Stromal cell of bone marrow (primary cell): ENCODE results near the gene TNN.
"Not testable (repeated sequence)": the region's sequence is repeated elsewhere in the genome, so short reads cannot be mapped to it uniquely, and the experiment has no call there.

Experiments
- DNase-seq: peaks from one replicate; pipeline ENCODE4 v3.0.0-alpha.2; 2012; ENCODE audit warnings: low read depth

TNN gene

DNA sequence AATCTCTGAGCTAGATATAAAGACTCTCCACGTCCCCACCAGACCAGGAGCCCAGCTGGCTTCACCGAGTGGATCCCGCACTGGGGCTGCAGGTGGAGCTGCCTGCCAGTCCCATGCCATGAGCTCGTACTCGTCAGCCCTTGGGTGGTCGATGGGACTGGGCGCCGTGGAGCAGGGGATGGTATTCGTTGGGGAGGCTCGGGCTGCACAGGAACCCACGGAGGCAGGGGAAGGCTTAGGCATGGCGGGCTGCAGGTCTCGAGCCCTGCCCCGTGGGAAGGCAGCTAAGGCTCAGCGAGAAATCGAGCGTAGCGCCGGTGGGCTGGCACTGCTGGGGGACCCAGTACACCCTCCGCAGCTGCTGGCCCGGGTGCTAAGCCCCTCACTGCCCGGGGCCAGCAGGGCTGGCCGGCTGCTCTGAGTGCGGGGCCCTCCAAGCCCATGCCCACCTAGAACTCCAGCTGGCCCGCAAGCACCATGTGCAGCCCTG, 40.7 kb downstream of the TNN start:
- DNase-seq, result not testable (repeated sequence)

DNA sequence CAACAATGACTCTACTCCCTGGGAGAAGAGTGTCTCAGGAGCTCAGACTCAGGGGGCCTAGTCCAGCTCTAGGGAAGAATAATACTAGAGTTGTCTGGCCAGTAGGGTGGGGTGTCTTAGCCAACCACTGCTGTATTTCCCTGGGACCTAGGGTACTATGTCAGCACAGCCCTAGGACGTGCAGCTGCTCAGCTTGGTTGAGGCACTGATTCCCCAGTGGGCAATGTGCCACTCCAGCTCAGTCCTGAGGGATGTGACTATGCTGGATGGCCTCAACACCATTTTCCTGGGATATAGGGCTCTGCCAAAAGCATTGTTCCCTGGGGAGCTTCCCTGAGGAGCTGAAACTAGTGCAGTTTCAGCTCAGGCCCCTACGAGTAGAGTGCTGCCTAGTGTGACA, 47.4 kb downstream of the TNN start:
- DNase-seq, result no peak

DNA sequence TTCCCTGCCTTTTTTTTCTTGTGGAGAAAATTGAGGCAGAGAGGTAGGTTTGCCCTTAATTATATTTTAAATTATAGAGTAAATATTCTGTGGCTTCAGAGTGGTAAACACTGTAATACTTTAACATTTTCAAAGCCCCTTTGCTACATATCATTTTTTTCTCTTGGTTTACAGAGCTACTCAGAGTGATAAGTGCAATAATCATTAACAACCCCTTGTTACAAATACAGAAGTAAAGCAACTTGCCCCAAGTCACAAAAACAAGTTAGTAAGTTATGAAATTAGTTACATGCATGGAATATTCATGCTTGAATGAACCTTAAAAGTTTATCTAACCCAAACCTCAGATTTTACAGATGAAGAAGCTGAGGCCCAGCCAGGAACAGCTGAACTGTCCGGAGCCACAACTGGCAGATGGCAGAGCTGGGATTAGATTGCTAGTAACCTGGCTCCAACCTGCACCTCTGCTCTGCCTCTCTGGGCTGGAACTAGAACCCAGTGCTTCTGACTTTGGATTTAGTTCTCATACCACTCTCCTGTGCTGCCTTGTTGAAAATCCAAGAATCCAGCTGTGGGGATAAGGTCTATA, 48.7 kb downstream of the TNN start:
- DNase-seq, result no peak

DNA sequence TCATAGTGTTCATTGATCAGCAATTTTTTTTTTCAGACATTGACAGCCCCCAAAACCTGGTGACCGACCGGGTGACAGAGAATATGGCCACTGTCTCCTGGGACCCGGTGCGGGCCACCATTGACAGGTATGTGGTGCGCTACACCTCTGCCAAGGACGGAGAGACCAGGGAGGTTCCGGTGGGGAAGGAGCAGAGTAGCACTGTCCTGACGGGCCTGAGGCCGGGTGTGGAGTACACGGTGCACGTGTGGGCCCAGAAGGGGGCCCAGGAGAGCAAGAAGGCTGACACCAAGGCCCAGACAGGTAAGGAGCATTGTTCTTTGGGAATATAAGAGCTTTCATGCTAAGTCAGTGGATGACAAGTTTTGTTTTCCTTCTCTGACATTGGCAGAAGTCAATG, 49.3 kb downstream of the TNN start:
- no peak for DNase-seq

DNA sequence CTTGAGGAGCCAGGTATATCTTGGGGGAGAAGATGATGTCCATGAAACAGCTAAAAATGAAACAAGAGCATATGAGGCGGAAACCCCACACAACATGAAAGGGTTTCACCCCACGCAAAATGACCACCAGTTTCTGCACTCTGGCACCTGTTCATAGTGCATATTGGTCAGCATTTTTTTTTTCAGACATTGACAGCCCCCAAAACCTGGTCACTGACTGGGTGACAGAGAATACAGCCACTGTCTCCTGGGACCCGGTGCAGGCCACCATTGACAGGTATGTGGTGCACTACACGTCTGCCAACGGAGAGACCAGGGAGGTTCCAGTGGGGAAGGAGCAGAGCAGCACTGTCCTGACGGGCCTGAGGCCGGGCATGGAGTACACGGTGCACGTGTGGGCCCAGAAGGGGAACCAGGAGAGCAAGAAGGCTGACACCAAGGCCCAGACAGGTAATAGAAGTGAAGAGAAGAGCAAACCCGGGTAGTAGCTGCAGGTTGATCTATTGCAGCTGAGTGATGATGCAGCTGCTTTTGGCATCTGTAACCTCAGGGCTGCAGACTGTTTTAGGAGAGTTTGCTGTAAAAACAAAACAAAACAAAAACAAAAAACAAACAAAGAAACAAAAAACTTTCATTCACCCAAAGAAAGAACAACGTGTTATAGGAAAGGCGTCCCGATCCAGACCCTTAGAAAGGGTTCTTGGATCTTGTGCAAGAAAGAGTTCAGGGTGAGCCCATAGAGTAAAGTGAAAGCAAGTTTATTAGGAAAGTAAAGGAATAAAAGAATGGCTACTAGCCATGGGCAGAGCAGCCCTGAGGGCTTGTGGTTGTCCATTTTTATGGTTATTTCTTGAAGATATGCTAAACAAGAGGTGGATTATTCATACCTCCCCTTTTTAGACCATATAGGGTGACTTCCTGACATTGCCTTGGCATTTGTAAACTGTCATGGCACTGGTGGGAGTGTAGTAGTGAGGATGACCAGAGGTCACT, 51.0 kb downstream of the TNN start:
- DNase-seq, result no peak

DNA sequence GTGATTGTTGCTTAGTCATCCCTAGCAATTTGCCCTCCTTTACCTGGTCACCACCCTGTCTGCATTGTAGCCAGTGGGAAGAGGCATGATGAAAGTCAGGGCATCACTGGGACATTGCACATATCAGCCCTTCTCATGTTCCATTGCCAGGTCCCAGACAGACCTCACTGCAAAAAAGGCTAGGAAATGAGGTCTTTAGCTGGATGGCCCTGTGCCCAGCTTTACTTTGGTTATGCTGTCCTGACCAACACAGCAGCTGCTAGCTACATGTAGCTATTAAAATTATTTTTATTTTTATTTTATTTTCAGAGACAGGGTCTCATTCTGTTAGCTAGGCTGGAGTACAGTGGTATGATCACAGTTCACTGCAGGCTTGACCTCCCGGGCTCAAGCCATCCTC, 52.9 kb downstream of the TNN start:
- no peak for DNase-seq

DNA sequence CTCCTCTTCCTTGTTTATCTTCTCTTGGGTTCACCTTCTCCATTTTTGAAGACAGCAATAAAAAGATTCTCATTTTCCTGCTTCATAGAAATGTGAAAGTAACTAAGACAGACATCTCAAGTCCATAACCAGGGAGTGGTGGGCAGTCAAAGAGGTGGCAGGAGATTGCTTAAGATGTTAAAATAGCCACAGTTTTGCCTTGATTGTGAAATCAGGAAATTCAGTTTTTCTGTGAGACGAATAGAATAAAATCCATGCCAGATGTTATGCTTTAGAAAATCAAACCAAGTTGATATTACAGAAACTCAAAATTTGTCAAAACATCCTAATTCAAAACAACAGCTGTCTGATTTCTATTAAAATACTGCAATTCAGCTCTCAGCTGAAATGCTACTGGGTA, 57.2 kb downstream of the TNN start:
- DNase-seq, result no peak

DNA sequence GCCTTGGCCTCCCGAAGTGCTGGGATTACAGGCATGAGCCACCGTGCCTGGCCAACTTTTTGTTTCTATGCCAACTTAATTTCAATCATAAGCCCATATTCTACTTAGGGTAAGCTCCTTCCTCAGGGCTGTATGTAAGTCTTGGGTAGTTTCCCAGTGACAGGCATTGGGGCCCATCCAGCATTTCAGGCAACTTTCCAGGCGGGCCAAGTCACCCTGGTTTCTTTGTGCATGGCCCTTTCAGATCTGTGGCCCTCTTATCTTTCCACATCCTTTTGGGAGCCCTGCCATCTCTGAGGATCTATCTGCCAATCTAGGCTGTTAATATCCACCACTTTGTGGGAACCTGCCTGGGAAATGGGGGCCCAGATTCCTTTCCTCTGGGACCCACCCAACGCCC, 58.7 kb downstream of the TNN start:
- DNase-seq, result no peak

DNA sequence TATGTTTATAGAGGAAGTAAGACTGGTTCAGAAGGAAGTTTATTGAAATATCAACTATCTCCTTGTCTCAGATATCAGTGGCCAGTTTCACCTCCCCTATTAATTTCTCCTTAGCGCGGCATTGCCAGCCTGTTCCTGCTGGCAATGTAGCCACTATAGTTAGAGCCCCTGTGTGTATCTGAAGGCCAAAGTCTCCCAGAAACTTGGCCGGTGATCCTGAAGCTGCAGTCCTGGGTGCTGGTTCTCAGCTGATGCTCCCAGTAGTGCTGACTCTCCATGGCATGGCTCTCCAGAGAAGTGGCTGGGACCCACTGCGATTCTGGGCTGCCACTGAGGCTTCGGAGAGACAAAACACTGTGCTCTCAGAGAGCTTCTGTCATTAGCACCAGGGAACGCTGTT, 59.9 kb downstream of the TNN start:
- DNase-seq, result no peak

DNA sequence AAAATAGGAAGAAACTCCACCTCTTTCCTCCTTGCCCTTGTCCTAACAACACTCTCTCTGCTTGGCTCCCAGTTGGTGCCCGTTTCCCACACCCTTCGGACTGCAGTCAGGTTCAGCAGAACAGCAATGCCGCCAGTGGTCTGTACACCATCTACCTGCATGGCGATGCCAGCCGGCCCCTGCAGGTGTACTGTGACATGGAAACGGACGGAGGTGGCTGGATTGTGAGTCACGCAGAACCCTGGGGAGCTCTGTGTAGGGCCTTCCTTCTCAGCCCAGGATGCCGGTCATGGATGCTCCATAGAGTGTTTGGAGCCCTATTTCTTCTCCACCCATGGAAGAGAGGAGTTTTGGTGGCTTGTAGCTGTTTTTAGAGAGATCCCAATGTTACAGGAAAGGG, 60.9 kb downstream of the TNN start:
- DNase-seq, result no peak

DNA sequence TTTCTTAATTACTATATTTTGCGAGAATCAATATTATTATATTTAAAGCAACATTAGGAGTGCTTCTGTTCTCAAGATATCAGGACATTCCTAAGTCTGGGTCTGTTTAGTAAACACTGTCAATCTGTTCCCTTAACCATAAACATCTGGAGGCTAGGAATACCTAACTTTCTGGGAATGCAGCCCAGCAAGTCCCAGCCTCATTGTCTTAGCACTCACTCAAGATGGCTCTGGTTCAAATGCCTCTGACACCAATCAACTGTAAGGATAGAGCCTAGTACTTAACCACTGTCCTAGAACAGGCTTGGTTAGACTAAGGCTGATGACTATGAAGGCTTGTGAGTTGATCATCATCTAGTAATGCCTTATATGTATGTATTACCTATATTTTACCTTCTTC, 61.5 kb downstream of the TNN start:
- DNase-seq, result no peak

DNA sequence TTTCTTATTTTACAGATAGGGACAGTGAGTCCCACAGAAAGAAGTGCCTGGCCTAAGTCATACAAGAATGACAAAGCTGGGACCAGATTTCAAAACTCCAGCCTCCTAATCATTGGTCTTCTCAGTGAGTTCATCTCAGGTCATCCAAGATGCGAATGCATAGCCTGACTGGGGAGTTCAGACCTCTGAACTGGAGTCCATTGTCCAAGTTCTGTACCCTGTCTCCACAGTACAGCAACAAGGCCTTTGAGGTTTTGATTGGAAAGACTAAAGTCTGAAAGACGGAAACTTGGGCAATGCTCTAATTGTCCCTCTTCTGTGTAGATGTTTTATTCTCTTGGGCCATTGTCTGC, 62.0 kb downstream of the TNN start:
- DNase-seq, result no peak

DNA sequence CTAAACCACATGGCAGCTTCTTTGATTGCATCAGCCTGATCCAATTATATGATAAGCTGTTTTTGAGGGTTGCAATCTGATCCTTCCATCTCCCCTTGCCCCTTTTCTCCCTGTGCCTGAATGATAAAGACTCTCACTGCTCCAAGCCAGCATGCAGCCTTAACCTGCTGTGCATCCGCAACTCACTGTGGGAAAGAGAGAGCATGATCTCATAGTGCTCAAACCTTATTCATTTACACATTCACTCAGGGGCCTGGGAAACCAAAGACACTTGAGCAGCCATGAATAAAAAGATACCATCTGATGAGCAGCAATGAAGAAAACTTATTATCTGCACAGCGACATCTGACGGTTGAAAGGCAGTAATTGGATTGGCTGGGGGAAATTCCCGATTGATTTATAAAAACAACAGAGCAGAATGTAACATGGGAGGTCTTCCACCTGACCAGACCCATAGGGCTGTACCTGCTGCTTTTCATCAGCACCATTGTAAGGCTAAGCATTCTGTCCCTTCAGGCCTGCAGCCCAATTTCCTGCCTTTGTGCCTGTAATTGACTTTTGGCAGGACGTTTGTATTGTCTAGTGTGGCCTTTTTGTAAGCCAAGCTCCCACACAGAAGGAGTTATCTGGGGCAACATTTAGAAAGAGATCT, 62.5 kb downstream of the TNN start:
- DNase-seq, result no peak

DNA sequence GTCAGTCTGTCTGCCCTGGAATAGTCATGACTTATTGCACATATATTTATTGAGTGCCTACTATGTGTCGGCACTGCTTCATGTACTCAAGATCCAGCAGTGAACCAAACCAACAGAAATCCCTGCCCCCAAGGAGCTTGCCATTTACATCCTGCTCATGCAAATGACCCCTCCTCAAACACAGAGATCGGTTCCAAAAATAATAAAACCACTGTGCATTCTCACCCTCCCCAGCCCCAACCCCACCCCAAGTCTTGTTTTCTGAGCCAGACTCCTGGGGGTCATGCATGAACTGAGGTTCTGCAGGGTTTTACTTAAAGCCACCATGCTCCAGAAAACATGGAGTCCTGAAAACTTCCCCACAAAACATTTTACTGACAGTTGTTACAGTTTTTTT, 63.0 kb downstream of the TNN start:
- DNase-seq, result no peak

DNA sequence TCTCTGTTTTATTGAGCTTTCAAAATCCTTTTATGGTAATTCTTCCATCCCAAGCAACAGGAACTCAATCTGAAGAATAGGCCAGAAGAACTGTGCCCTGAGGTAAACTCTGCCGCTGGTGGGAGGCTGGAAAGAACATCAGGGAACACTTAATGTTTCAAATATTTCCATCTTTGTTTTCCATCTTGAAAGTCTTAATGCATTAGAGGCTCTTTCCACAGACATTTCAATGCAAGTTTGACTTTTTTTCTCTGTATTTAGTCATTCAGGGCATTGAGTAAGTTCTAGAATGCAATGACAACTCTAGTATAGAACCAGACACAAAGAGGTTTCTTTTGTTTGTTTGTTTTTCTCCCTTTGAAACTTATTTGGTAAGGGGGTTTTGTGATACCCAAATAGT, 63.5 kb downstream of the TNN start:
- no peak for DNase-seq

DNA sequence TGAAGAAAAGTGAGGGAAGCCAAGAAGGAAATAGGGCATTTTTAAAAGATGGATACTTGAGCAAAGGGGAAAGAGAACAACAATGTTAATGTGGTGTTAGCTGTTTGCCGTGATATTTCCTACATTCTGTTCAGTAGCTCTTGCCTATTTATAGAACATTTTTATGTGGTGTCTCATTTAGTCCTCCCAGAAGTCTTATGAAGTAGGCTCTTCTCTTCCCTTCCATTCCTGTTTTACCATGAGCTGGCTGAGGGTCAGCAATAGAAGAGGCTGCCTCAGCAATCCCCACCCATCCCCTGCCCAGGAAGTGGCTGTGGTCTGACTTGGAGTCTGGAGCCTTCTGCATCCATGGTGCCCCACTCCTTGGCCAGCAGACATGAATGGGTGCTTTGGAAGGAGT, 64.8 kb downstream of the TNN start:
- DNase-seq, result no peak

DNA sequence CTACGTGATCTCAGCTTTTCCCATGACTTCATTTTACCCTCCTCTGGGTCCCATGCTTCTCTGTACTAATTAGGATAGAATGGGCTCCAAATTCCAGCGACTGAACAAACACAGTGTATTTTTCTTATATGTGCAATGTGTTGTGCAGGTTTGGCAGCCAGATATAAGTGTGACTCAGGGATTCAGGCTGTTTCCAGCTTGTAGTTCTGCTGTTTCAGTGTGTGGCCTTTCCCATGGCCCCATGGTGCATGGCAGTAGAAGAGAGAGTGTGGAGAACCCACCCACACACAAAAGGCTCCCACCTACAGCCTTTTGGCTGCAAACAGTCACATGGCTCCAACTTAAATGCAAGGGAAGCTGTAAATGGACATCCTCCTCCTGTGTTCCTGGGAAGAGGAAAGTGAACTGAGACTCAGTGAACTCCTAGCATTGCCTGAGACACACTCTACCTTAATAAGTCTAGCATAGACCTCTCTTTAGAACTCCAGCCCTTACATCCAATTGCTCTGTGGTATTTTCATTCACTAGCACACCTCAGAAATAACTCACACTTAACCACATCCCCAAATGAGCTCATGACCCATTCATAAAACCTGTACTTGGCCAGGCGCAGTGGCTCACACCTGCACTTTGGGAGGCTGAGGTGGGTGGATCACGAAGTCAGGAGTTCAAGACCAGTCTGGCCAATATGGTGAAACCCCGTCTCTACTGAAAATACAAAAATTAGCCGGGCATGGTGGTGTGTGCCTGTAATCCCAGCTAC, 66.2 kb downstream of the TNN start:
- DNase-seq, result no peak

DNA sequence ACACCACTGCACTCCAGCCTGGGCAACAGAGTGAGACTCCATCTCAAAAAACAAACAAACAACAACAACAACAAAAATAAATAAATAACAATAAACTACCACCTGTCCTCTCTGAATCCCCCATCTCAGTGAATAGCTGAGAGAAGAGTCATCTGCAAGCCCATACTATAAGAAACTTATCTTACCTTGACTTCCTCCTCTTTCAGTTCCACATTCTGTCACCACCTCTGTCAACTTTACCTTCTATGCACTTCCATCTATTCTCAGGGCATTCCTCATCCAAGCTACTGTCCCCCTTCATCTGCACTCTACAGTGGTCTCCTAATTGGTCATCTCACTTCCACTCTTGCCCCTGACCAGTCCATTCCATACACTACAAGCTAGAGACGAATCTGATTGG, 66.9 kb downstream of the TNN start:
- DNase-seq, result no peak

DNA sequence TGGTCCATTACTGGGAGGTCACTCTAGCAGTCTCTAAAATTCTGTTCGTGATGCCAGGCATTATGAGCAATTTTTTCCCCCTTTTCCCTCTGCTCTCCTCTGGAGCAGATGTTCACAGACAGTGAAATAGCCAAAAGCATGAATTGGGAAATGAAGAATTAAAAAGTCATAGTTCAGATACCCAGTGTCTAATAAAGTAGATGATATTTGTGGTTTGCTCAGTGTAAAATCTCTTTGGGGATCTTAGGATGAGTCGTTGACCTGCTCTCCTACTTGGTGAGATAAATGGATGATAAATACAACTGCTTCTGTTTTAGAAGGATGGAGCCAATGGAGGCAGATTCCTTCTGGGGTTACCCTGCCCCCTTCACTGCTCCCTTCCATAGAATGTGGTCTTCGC, 68.6 kb downstream of the TNN start:
- no peak for DNase-seq

DNA sequence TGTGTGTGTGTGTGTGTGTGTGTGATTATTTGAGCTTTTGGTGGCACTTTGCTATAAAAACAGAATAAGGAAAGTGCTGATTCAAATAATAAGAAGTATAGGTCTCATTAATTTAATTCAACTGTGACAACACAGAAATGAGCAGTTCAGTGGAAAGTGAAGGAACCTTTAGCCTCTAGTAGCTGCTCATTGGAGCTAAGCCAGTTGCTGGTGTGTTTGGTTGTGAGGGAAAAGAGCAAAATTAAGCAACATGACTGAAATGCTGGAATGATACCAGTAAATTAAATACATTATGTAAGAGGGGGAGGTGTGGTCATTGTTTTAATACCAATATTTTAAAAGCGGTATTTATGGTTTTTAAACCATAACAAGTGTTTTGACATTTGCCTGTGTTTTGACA, 69.7 kb downstream of the TNN start:
- DNase-seq, result no peak

DNA sequence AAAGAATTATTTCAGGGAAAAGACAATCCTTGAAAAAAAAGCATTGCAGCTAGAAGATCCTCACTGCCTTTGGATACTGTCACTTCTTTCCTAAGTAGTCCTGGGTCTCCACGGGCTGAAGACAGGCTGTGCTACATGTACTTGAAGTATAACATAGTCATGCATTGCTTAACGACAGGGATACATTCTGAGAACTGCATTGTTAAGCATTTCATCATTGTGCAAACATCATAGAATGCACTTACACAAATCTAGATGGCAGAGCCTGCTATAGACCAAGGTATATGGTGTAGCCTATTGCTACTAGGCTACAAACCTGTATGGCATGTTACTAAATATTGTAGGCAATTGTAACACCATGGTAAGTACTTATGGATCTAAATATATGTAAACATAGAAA, 70.9 kb downstream of the TNN start:
- no peak for DNase-seq

DNA sequence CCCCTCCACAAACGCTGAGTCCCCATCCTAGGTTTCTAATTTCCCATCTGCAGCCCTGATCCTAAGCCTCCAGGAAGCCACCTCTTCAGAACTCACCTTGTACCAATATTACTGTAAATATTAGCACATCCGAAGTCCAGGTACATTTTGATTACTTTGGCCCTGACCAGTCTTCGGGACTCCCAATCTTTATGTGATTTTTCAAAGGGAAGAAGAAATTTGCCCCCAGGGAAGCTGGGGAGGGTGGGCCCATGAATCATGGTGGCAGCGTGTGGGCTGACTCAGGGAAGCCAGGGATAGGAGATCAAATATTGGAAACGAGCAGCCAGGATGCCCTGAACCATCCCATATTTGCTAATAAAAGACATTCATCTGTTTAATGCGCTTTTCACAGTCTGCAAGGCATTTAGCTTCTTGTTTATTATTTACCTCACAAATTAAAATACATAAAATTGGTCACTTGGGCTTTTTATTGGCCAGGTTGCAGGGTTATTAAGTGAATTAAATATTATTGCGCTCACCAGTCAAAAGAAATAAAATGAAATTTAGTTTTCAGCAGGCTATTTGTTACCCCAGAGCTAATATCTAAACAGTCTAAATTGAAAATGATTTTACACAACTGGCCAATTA, 78.4 kb downstream of the TNN start:
- no peak for DNase-seq
